ENCODE results near the gene LIN7C. TPM values are rescaled to one million over a fixed set of nuclear protein-coding genes. Genes with fewer than 3 reads are reported as not detected.

LIN7C gene
- total and polyA plus RNA-seq, 8 donors: 18.7 to 31.5 (median 21.6) TPM

- no peak for ATAC-seq
- no peaks in the 10 kb centered on the region for H3K9me3 ChIP-seq
- no peak for DNase-seq
- no peak overlapping the region for H3K4me3 ChIP-seq
- no peaks in the 10 kb centered on the region for H3K27me3 ChIP-seq
- TF ChIP-seq, protein P1, sequence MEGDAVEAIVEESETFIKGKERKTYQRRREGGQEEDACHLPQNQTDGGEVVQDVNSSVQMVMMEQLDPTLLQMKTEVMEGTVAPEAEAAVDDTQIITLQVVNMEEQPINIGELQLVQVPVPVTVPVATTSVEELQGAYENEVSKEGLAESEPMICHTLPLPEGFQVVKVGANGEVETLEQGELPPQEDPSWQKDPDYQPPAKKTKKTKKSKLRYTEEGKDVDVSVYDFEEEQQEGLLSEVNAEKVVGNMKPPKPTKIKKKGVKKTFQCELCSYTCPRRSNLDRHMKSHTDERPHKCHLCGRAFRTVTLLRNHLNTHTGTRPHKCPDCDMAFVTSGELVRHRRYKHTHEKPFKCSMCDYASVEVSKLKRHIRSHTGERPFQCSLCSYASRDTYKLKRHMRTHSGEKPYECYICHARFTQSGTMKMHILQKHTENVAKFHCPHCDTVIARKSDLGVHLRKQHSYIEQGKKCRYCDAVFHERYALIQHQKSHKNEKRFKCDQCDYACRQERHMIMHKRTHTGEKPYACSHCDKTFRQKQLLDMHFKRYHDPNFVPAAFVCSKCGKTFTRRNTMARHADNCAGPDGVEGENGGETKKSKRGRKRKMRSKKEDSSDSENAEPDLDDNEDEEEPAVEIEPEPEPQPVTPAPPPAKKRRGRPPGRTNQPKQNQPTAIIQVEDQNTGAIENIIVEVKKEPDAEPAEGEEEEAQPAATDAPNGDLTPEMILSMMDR (IDR thresholded peaks at IDR 0.05): no peak
- intact Hi-C loops (cut with DNase I): no loop called here
- no peaks in the 10 kb centered on the region for H3K4me1 ChIP-seq
- H3K36me3 ChIP-seq: no peaks in the 10 kb centered on the region
- no peak overlapping the region for H3K27ac ChIP-seq
These were observed 44.6 kb upstream of the LIN7C start for GRCh38 chr11:27551127-27551526.

- Histone ChIP-seq H3K9me3 (no peaks in the 10 kb centered on the region), H3K4me3 (no peak overlapping the region), H3K4me1 (no peaks in the 10 kb centered on the region), H3K36me3 (no peaks in the 10 kb centered on the region), H3K27ac (no peak overlapping the region), H3K27me3 (no peaks in the 10 kb centered on the region)
- DNase-seq (no peak), ATAC-seq (no peak)
- TF ChIP-seq, protein P1 (IDR thresholded peaks at IDR 0.05): no peak
- intact Hi-C loops (cut with DNase I): no loop called here
These were observed 39.4 kb upstream of the LIN7C start for GRCh38 chr11:27545946-27546345.

- no peak overlapping the region for H3K27ac ChIP-seq
- ATAC-seq (no peak), DNase-seq (no peak)
- intact Hi-C loops (cut with DNase I): no loop called here
- no peaks in the 10 kb centered on the region for H3K9me3 ChIP-seq
- H3K36me3 ChIP-seq: no peaks in the 10 kb centered on the region
- no peaks in the 10 kb centered on the region for H3K27me3 ChIP-seq
- no peak overlapping the region for H3K4me3 ChIP-seq
- TF ChIP-seq, protein P1 (IDR thresholded peaks at IDR 0.05): no peak
- no peaks in the 10 kb centered on the region for H3K4me1 ChIP-seq
These were observed 38.5 kb upstream of the LIN7C start for GRCh38 chr11:27545035-27545434.

DNA sequence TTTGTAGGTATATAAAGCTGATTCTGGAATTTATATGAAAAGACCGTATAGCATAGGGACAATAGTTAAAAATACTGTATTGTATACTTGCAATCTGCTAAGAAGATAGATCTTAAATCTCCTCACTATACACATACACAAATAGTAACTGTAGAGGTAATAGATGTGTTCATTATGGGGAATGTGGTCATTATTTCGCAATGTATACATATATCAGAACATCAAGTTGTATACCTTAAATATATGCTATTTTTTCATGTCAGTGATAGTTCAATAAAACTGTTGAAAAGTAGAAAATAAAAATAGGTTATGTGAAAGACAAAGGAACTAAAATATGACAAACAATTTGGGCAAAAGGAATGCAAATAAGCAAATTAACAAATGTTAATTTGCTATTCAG, 35.2 kb upstream of the LIN7C start:
- no peak overlapping the region for H3K4me3 ChIP-seq
- no peaks in the 10 kb centered on the region for H3K4me1 ChIP-seq
- H3K27ac ChIP-seq: no peak overlapping the region
- no peak for DNase-seq
- ATAC-seq: no peak
- intact Hi-C loops (cut with DNase I): no loop called here
- TF ChIP-seq, protein P1 (IDR thresholded peaks at IDR 0.05): no peak
- no peaks in the 10 kb centered on the region for H3K36me3 ChIP-seq
- H3K27me3 ChIP-seq: no peaks in the 10 kb centered on the region
- no peaks in the 10 kb centered on the region for H3K9me3 ChIP-seq

DNA sequence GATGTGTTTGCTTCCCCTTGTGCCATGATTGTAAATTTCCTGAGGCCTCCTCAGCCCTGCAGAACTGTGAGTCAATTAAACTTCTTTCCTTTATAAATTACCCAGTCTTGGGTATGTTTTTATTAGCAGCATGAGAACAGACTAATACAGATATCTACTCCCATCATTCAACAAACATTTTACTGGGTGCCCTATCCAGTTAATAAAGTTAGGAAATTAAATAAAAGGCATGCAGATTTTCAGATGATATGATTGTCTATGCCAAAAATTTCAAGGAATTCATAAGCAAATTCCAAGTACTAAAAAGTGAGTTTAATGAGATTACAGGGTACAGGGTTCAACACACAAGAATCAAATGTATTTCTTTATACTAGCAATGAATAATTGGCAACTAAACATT, 33.5 kb upstream of the LIN7C start:
- Histone ChIP-seq H3K9me3 (no peaks in the 10 kb centered on the region), H3K4me3 (no peak overlapping the region), H3K36me3 (no peaks in the 10 kb centered on the region), H3K27ac (no peak overlapping the region), H3K27me3 (no peaks in the 10 kb centered on the region), H3K4me1 (no peaks in the 10 kb centered on the region)
- TF ChIP-seq, protein P1 (IDR thresholded peaks at IDR 0.05): no peak
- DNase-seq (no peak), ATAC-seq (no peak)
- intact Hi-C loops (cut with DNase I): no loop called here
